ENCODE data around the gene HOXA3. TPM values are rescaled to one million over a fixed set of nuclear protein-coding genes. Genes with fewer than 3 reads are reported as not detected.

The HOXA3 gene
- total and polyA plus RNA-seq, 4 experiments from 2014 or later = 0.07 TPM; not detected in 3

DNA sequence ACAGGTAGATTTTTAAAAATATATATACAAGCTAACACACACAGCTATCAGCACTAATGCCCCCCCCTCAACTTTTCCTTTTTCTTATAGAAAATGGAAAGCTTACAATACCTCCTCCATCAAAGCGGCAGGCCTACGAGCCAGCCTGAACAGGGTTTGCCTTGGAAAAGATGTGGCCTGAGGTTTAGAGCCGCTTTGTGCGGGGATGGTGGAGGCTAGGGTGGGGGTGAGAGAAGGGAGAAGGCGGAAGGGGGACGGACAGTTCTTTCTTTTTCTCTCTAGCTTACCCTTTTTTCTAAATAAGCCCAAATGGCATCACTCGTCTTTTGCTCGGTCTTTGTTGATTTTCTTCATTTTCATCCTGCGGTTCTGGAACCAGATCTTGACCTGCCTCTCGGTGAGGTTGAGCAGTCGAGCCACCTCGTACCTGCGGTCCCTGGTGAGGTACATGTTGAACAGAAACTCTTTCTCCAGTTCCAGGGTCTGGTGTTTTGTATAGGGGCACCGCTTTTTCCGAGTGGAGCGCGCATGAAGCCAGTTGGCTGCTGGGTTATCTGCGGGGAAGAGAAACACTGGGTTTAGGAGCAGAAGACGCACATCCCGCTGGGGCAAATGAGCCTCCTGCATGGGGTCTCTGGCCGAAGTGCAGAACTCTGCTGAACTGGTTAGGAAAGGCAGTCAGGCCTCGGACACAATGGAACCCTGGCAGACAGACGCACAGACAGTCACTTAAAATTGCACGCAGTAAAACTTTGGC, 11.1 kb upstream of the HOXA3 start:
- peaks cover 51 to 69% of the 10 kb centered on the region in 2 donors for H3K27me3 Mint-ChIP-seq
- no peak for DNase-seq
- peak overlapping the region in 5 of 7 donors; percentile 2 to 89 (median 20) for H3K27ac Mint-ChIP-seq
- ChIA-PET POLR2A (ENCODE audit: partially characterized antibody) (no interaction called here), CTCF (ENCODE audit: partially characterized antibody) (interaction anchor here (1.0 to 3.6 kb wide), 12 partner anchors 13 to 1312 kb away, joined by 3 to 66 read pairs (median 7); partner anchors contain the start of gene HOXA3)
- H3K36me3 ChIP-seq (ENCODE audit: insufficient read depth, low read length) = no peaks in the 10 kb centered on the region
- peaks cover 85% of the 10 kb centered on the region for H3K27me3 ChIP-seq (ENCODE audit: insufficient read depth, low read length)
- peak overlapping the region in 2 of 8 donors; percentile 13 to 32 for H3K4me3 Mint-ChIP-seq
- H3K36me3 Mint-ChIP-seq = no peaks in the 10 kb centered on the region
- H3K9me3 ChIP-seq (ENCODE audit: control insufficient read depth in 1 of 2, low read length in 2 of 2) = no peaks in the 10 kb centered on the region
- H3K4me1 ChIP-seq (ENCODE audit: insufficient read depth, low read length) = peaks cover 40% of the 10 kb centered on the region
- no peak overlapping the region for H3K27ac ChIP-seq (ENCODE audit: low read depth, low read length)
- no peak overlapping the region for H3K4me3 ChIP-seq (ENCODE audit: low read length in 2 of 2)
- peaks cover 0 to 49% (median 3%) of the 10 kb centered on the region in 8 donors for H3K9me3 Mint-ChIP-seq
- peaks cover 13 to 44% (median 22%) of the 10 kb centered on the region in 4 donors for H3K4me1 Mint-ChIP-seq
- intact Hi-C loops (cut with micrococcal nuclease) = loop anchor here (5.0 to 10.0 kb wide), 5 partner anchors 66 to 1311 kb away; partner anchors contain the start of genes HOXA1 and SNX10

DNA sequence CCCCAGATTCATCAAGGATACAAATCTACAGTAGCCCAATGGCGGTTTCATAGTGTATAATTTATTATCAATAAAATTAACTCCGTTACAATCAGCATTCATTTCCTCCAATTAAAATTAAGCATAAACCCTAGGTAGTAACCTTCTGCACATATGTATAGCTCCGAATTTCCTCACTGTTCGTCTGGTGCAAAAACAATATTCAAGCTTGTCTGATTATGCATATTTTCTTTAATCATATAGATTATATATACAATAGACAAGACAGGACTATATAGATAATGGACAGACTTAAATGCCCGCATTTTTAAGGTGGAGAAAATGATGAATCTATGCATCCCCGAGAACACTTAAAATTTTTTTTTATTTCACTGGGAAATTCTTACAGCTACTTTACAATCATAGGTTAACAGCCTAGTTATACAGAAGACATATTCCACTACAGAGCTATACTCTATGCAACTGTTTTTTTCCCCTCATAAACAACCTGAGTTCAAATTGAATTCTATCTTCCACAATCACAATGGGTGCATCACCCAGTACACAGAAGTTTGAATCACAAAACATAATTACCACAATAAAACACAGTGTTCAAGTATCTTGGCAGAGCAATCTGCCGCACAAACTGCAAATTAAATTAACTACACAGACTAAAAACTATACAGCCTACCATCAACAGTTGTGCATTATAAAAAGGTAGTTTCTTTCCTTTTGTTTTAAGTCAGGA, 10.3 kb upstream of the HOXA3 start:
- H3K36me3 ChIP-seq (ENCODE audit: insufficient read depth, low read length) = no peaks in the 10 kb centered on the region
- ChIA-PET POLR2A (ENCODE audit: partially characterized antibody) (interaction anchor here (0.5 kb wide), 1 partner anchor 785 kb away, joined by 3 read pairs; no protein-coding TSS in a partner anchor), CTCF (ENCODE audit: partially characterized antibody) (interaction anchor here (0.8 to 3.6 kb wide), 14 partner anchors 9 to 1311 kb away, joined by 3 to 66 read pairs (median 6); partner anchors contain the start of genes HOXA3 and HOXA5)
- H3K27ac Mint-ChIP-seq = peak overlapping the region in 2 of 7 donors; percentile 9 to 89
- peaks cover 16 to 45% (median 26%) of the 10 kb centered on the region in 4 donors for H3K4me1 Mint-ChIP-seq
- intact Hi-C loops (cut with micrococcal nuclease) = loop anchor here (5.0 to 10.0 kb wide), 5 partner anchors 65 to 1310 kb away; partner anchors contain the start of genes HOXA1 and SNX10
- no peak overlapping the region for H3K4me3 ChIP-seq (ENCODE audit: low read length in 2 of 2)
- peaks cover 40% of the 10 kb centered on the region for H3K4me1 ChIP-seq (ENCODE audit: insufficient read depth, low read length)
- H3K36me3 Mint-ChIP-seq = peaks cover 0 to 3% of the 10 kb centered on the region in 2 donors
- peaks cover 50 to 68% of the 10 kb centered on the region in 2 donors for H3K27me3 Mint-ChIP-seq
- H3K4me3 Mint-ChIP-seq = peak overlapping the region in 1 of 8 donors; percentile 13
- no peaks in the 10 kb centered on the region for H3K9me3 ChIP-seq (ENCODE audit: control insufficient read depth in 1 of 2, low read length in 2 of 2)
- H3K27me3 ChIP-seq (ENCODE audit: insufficient read depth, low read length) = peaks cover 84% of the 10 kb centered on the region
- no peak overlapping the region for H3K27ac ChIP-seq (ENCODE audit: low read depth, low read length)
- peaks cover 0 to 43% (median 2%) of the 10 kb centered on the region in 8 donors for H3K9me3 Mint-ChIP-seq
- no peak for DNase-seq

DNA sequence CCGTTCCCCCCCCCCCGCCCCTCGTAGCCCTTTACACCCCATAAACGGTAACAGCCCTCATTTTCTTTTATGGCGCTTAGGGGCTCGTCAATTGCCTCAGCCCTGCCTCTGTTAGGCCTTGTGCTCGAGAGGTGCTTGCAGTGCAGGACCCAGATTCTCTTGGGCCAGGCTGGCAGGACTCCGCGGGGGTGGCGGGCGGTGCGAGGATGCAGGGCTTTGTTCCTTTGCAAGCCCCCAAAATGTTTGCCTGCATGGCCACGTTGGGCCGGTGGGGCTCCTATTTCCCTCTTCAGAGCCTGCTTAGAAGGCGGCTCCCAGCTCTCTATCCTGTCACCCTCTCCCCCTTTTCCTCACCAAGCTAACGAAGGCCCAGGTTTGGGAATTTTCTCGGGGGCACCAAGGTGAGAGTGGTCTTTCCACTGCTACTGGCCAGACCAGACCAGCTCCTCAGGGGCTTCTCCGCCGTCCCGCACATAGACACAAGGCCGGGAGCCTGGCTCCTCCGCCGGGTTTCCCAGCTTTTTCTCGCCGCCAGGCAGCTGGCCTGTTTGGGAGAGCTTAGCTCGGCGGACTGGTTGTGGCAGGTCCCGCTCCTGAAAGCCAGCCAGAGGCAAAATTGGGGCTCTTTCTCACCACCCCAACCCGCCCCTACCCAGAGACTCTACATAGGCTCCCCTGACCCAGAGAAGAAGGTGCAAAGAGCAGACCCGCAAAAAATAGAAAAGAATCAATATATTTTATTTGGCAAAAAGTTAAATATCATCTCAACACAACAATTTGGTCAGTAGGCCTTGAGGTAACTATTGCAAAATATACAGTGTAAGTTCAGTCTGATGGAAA, 9.6 kb upstream of the HOXA3 start:
- H3K9me3 ChIP-seq (ENCODE audit: control insufficient read depth in 1 of 2, low read length in 2 of 2) = no peaks in the 10 kb centered on the region

DNA sequence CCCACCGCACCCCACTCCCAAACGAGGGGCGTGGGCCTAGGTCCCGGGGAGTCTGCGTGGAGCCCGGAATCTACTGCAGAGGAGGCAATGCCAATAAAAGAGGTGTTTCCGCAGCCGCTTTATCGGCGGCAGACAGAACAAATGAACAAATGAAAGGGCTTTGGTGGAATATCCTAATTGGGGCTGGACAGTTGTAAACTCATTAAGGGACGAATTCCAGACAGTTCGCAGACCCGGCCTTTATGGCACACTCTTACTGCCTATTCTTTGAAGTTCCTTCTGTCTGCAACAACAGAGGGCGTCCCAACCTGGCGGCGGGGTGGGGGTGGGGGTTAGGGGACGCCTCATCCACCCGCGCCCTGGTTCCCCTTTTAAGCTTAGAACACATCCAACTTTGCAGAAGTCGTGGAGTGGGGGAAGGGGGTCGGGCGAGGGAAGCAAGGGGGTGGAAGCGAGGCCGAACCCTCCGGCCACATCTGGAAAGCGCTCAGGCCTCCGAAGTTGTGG, 8.9 kb upstream of the HOXA3 start:
- H3K27ac Mint-ChIP-seq = peak overlapping the region in 1 of 7 donors; percentile 88
- H3K27me3 ChIP-seq (ENCODE audit: insufficient read depth, low read length) = peaks cover 80% of the 10 kb centered on the region

More for the DNA sequence above, 9.6 kb upstream of the HOXA3 start:
- peaks cover 16 to 48% (median 27%) of the 10 kb centered on the region in 4 donors for H3K4me1 Mint-ChIP-seq
- ChIA-PET CTCF (ENCODE audit: partially characterized antibody) (interaction anchor here (0.8 to 3.6 kb wide), 21 partner anchors 8 to 1310 kb away, joined by 3 to 66 read pairs (median 6); partner anchors contain the start of genes HOXA3 and HOXA5), POLR2A (ENCODE audit: partially characterized antibody) (interaction anchor here (0.5 to 1.7 kb wide), 3 partner anchors 11 to 785 kb away, joined by 3 to 6 read pairs (median 6); partner anchors contain the start of gene HOXA10)
- H3K27ac Mint-ChIP-seq = peak overlapping the region in 1 of 7 donors; percentile 23
- peaks cover 0 to 3% of the 10 kb centered on the region in 2 donors for H3K36me3 Mint-ChIP-seq
- intact Hi-C loops (cut with micrococcal nuclease) = loop anchor here (1.0 to 10.0 kb wide), 12 partner anchors 11 to 1310 kb away; partner anchors contain the start of genes HOXA1 and SNX10
- Histone ChIP-seq H3K27ac (ENCODE audit: low read depth, low read length) (no peak overlapping the region), H3K4me1 (ENCODE audit: insufficient read depth, low read length) (peaks cover 40% of the 10 kb centered on the region), H3K36me3 (ENCODE audit: insufficient read depth, low read length) (no peaks in the 10 kb centered on the region), H3K4me3 (ENCODE audit: low read length in 2 of 2) (no peak overlapping the region), H3K27me3 (ENCODE audit: insufficient read depth, low read length) (peaks cover 83% of the 10 kb centered on the region)
- H3K27me3 Mint-ChIP-seq = peaks cover 53 to 69% of the 10 kb centered on the region in 2 donors
- peak overlapping the region in 1 of 8 donors; percentile 15 for H3K4me3 Mint-ChIP-seq
- H3K9me3 Mint-ChIP-seq = peaks cover 0 to 43% (median 2%) of the 10 kb centered on the region in 8 donors
- no peak for DNase-seq

DNA sequence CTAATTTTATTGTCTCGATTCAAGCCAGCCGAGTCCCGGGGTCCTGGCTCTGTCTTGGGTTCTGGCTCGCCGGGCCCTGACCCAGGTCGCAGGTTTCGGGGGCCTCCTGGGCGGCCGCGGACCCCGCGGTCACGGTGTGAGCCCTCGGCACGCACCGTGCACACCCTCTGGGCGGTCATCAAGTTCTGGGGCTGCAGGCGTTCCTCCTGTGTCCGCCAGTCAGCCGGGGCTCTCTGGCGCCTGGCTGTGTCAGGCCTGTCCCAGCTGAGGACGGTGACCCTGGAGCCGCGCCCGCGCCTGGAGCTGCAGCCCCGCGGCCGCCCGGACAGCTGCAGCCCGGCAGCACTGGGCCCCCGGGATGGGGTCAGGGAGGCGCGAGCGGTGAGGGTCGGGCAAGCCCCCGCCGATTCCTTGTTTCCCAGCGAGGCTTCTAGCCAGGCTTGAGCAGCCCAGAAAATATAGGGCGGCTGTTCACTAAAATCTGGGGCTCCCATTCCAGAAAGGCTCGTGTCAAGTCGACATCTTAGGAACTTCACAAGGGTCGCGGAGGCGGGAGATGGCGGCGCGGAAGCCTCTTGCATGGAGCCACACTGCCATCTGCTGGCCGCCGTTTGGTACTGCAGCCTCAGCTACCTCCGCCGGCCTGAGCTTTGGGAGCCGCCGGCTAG, 8.3 kb upstream of the HOXA3 start:
- ChIA-PET CTCF (ENCODE audit: partially characterized antibody) (interaction anchor here (0.7 to 3.6 kb wide), 33 partner anchors 9 to 1316 kb away, joined by 3 to 66 read pairs (median 5); partner anchors contain the start of genes HOXA10 and HOXA3), POLR2A (ENCODE audit: partially characterized antibody) (interaction anchor here (1.2 to 1.7 kb wide), 2 partner anchors 13 to 478 kb away, joined by 6 read pairs; partner anchors contain the start of gene HOXA10)
- H3K27me3 ChIP-seq (ENCODE audit: insufficient read depth, low read length) = peaks cover 80% of the 10 kb centered on the region
- H3K4me1 ChIP-seq (ENCODE audit: insufficient read depth, low read length) = peaks cover 38% of the 10 kb centered on the region
- Mint-ChIP-seq H3K4me1 (peaks cover 18 to 52% (median 30%) of the 10 kb centered on the region in 4 donors), H3K27ac (peak overlapping the region in 1 of 7 donors; percentile 88), H3K27me3 (peaks cover 51 to 68% of the 10 kb centered on the region in 2 donors), H3K4me3 (peak overlapping the region; percentile 77 to 87 (median 81)), H3K36me3 (peaks cover 0 to 3% of the 10 kb centered on the region in 2 donors), H3K9me3 (peaks cover 0 to 44% (median under 1%) of the 10 kb centered on the region in 8 donors)
- peak overlapping the region; percentile 61 to 79 for H3K4me3 ChIP-seq (ENCODE audit: low read length in 2 of 2)
- intact Hi-C loops (cut with micrococcal nuclease) = loop anchor here (1.0 to 10.0 kb wide), 12 partner anchors 9 to 1308 kb away; partner anchors contain the start of genes HOXA1 and SNX10
- H3K36me3 ChIP-seq (ENCODE audit: insufficient read depth, low read length) = no peaks in the 10 kb centered on the region
- H3K27ac ChIP-seq (ENCODE audit: low read depth, low read length) = no peak overlapping the region
- peak; percentile 77 to 84 (median 78) for DNase-seq
- no peaks in the 10 kb centered on the region for H3K9me3 ChIP-seq (ENCODE audit: control insufficient read depth in 1 of 2, low read length in 2 of 2)

More for the DNA sequence above, 8.9 kb upstream of the HOXA3 start:
- H3K36me3 Mint-ChIP-seq = peaks cover 0 to 3% of the 10 kb centered on the region in 2 donors
- no peak for DNase-seq
- ChIA-PET POLR2A (ENCODE audit: partially characterized antibody) (interaction anchor here (1.2 to 1.7 kb wide), 2 partner anchors 12 to 478 kb away, joined by 6 read pairs; partner anchors contain the start of gene HOXA10), CTCF (ENCODE audit: partially characterized antibody) (interaction anchor here (0.7 to 3.6 kb wide), 33 partner anchors 9 to 1316 kb away, joined by 3 to 66 read pairs (median 5); partner anchors contain the start of genes HOXA10 and HOXA3)
- H3K4me3 Mint-ChIP-seq = peak overlapping the region; percentile 77 to 87 (median 80)
- Histone ChIP-seq H3K9me3 (ENCODE audit: control insufficient read depth in 1 of 2, low read length in 2 of 2) (no peaks in the 10 kb centered on the region), H3K4me3 (ENCODE audit: low read length in 2 of 2) (peak overlapping the region; percentile 61 to 79), H3K4me1 (ENCODE audit: insufficient read depth, low read length) (peaks cover 38% of the 10 kb centered on the region), H3K36me3 (ENCODE audit: insufficient read depth, low read length) (no peaks in the 10 kb centered on the region), H3K27ac (ENCODE audit: low read depth, low read length) (no peak overlapping the region)
- peaks cover 0 to 42% (median 1%) of the 10 kb centered on the region in 8 donors for H3K9me3 Mint-ChIP-seq
- peaks cover 18 to 51% (median 30%) of the 10 kb centered on the region in 4 donors for H3K4me1 Mint-ChIP-seq
- intact Hi-C loops (cut with micrococcal nuclease) = loop anchor here (1.0 to 10.0 kb wide), 12 partner anchors 10 to 1309 kb away; partner anchors contain the start of genes HOXA1 and SNX10
- H3K27me3 Mint-ChIP-seq = peaks cover 53 to 67% of the 10 kb centered on the region in 2 donors
